ENCODE measurements around the gene TNFRSF13B.
"Not testable (repeated sequence)": the region's sequence is repeated elsewhere in the genome, so short reads cannot be mapped to it uniquely, and the experiment has no call there.

The TNFRSF13B gene

GRCh38 chr17:16987066-16987829, 15.3 kb upstream of the TNFRSF13B start:
- Histone ChIP-seq H3K9me3 (ENCODE audit: low read length) (no peaks in the 10 kb centered on the region), H2AFZ (ENCODE audit: low read depth, low read length) (no peak overlapping the region), H3K4me1 (ENCODE audit: insufficient read depth, low read length) (no peaks in the 10 kb centered on the region), H3K36me3 (ENCODE audit: insufficient read depth, low read length) (no peaks in the 10 kb centered on the region), H3K27me3 (ENCODE audit: insufficient read depth, low read length) (no peaks in the 10 kb centered on the region), H3K4me3 (ENCODE audit: low read length) (no peak overlapping the region)

DNA sequence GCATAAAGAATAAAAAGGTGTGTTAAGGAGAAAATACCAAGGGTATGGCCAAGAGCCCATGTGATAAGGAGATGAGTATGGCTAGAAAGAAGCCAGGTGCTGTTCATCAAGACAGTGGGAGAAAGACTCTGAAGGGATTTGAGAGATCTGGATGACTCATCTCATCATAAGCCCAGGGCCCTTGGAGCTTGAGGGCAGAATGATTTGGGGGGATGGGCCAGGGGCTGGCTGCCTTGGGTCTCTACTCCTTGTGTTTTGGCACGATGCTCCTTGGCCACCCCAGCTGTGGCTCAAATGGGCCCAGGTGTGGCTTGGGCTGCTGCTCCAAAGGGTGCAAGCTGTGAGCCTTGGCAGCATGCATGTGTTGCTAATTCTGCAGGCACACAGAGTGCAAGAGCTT, 14.5 kb upstream of the TNFRSF13B start:
- no peaks in the 10 kb centered on the region for H3K27me3 ChIP-seq (ENCODE audit: insufficient read depth, low read length)
- no peaks in the 10 kb centered on the region for H3K36me3 ChIP-seq (ENCODE audit: insufficient read depth, low read length)
- H3K4me1 ChIP-seq (ENCODE audit: insufficient read depth, low read length): no peaks in the 10 kb centered on the region
- no peak overlapping the region for H2AFZ ChIP-seq (ENCODE audit: low read depth, low read length)
- H3K4me3 ChIP-seq (ENCODE audit: low read length): no peak overlapping the region
- no peaks in the 10 kb centered on the region for H3K9me3 ChIP-seq (ENCODE audit: low read length)

DNA sequence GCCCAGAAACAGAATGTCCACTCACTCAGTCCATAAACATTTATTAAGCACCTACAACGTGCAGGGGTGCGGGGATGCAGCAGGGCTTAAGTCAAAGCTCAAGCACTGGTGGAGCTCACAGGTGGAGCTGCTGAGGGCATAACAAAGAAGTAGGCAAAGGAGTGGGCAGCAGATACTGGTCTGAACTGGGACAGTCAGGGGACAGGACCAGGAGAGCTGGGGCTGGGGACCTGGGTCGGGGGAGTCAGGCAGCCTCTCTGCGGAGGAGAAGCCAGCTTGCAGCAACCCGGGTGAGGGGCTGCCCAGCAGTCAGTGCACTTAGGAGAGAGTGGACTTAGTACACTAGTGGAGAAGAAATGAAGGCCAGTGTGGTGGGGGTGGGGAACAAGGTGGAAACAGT, 10.0 kb upstream of the TNFRSF13B start:
- Histone ChIP-seq H3K9me3 (ENCODE audit: low read length) (no peaks in the 10 kb centered on the region), H3K36me3 (ENCODE audit: insufficient read depth, low read length) (no peaks in the 10 kb centered on the region), H3K4me1 (ENCODE audit: insufficient read depth, low read length) (no peaks in the 10 kb centered on the region), H2AFZ (ENCODE audit: low read depth, low read length) (no peak overlapping the region), H3K4me3 (ENCODE audit: low read length) (no peak overlapping the region), H3K27me3 (ENCODE audit: insufficient read depth, low read length) (no peaks in the 10 kb centered on the region)

DNA sequence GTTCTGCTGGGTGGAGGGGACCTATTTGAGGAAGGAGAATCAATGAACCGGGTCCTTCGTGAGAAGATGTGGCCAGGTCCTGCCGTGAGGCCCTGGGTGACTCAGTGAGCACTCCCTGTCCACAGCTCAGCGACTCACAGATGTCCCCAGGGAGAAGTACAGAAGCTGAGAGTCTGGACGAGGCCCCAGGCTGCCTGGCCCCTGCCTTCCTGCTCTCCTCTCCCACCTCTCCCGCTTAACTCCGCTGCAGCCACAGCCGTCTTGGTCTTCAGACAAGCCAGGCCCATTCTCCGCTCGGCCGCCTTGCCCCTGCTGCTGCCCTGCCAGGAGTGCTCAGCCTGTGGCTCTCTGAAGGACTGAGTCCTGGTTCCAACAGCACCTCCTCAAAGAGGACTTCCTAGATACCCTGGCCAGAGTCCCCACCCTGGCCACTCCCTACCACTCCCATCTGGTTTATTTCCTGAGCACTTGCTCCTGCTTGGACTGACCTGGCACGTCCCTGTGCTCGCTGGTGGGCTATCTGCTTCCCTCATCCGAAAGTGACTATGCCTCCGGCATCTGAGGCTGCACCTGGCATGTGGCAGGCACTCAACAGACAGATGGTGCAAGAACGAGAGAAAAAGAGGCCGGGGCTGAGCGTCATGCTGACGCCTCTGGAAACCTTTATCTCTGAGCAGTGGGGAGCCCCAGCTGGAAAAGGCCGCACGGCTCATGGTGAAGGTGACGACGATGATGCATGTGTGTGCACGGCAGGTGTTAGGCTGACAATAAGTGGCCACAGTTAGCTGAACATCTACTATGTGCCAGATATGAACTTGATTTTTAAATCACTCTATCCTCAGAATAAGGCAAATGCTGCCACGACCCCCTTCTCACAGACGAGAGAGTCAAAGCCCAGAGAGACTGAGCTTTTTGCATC, 9.2 kb upstream of the TNFRSF13B start:
- no peaks in the 10 kb centered on the region for H3K9me3 ChIP-seq (ENCODE audit: low read length)
- no peaks in the 10 kb centered on the region for H3K27me3 ChIP-seq (ENCODE audit: insufficient read depth, low read length)
- H3K4me1 ChIP-seq (ENCODE audit: insufficient read depth, low read length): no peaks in the 10 kb centered on the region
- H2AFZ ChIP-seq (ENCODE audit: low read depth, low read length): no peak overlapping the region
- H3K36me3 ChIP-seq (ENCODE audit: insufficient read depth, low read length): no peaks in the 10 kb centered on the region
- H3K4me3 ChIP-seq (ENCODE audit: low read length): no peak overlapping the region

DNA sequence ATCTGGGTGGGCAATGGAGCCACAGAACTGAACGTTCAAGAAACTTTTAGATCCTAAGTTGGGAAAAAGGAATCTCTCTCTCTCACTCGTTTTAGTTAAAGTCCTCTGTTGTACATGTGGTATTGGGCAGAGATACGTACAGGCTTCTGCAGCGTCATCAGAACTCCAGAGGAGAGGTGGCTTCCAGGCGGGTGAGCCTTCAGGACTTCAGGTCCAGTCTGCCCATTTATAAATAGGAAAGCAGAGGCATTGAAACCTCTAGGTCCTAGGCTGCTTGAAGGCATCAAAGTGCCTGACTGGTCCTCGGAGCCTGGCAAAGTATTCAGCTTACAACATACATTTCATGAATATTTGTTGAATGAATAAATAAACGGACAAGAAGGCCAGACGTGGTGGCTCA, 8.1 kb upstream of the TNFRSF13B start:
- H2AFZ ChIP-seq (ENCODE audit: low read depth, low read length): no peak overlapping the region
- no peaks in the 10 kb centered on the region for H3K9me3 ChIP-seq (ENCODE audit: low read length)
- H3K4me1 ChIP-seq (ENCODE audit: insufficient read depth, low read length): no peaks in the 10 kb centered on the region
- H3K4me3 ChIP-seq (ENCODE audit: low read length): no peak overlapping the region
- H3K36me3 ChIP-seq (ENCODE audit: insufficient read depth, low read length): no peaks in the 10 kb centered on the region
- no peaks in the 10 kb centered on the region for H3K27me3 ChIP-seq (ENCODE audit: insufficient read depth, low read length)

DNA sequence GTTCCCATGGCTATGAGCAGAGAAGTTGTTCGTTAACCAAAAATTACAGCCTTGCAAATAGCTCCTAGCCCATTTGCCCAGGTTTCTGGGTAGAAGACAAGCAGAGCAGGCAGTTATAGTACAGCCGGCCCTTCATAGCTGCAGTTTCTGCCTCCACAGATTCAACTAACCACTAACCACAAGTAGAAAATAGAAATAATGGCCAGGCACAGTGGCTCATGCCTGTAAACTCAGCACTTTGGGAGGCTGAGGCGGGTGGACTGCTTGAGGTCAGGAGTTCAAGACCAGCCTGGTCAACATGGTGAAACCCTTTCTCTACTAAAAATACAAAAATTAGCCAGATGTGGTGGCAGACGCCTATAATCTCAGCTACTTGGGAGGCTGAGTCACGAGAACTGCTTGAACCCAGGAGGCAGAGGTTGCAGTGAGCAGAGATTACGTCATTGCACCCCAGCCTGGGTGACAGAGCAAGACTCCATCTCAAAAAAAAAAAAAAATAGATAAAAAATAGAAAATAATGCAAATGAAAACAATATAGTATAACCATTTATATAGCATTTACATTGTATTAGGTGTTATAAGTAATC, 7.4 kb upstream of the TNFRSF13B start:
- H2AFZ ChIP-seq (ENCODE audit: low read depth, low read length); H3K9me3 ChIP-seq (ENCODE audit: low read length); H3K4me1 ChIP-seq (ENCODE audit: insufficient read depth, low read length); H3K4me3 ChIP-seq (ENCODE audit: low read length); H3K27me3 ChIP-seq (ENCODE audit: insufficient read depth, low read length); H3K36me3 ChIP-seq (ENCODE audit: insufficient read depth, low read length): not testable (repeated sequence)

GRCh38 chr17:16977932-16978331, 6.0 kb upstream of the TNFRSF13B start:
- H3K4me3 ChIP-seq (ENCODE audit: low read length): no peak overlapping the region
- H3K27me3 ChIP-seq (ENCODE audit: insufficient read depth, low read length): no peaks in the 10 kb centered on the region
- H3K36me3 ChIP-seq (ENCODE audit: insufficient read depth, low read length): no peaks in the 10 kb centered on the region

DNA sequence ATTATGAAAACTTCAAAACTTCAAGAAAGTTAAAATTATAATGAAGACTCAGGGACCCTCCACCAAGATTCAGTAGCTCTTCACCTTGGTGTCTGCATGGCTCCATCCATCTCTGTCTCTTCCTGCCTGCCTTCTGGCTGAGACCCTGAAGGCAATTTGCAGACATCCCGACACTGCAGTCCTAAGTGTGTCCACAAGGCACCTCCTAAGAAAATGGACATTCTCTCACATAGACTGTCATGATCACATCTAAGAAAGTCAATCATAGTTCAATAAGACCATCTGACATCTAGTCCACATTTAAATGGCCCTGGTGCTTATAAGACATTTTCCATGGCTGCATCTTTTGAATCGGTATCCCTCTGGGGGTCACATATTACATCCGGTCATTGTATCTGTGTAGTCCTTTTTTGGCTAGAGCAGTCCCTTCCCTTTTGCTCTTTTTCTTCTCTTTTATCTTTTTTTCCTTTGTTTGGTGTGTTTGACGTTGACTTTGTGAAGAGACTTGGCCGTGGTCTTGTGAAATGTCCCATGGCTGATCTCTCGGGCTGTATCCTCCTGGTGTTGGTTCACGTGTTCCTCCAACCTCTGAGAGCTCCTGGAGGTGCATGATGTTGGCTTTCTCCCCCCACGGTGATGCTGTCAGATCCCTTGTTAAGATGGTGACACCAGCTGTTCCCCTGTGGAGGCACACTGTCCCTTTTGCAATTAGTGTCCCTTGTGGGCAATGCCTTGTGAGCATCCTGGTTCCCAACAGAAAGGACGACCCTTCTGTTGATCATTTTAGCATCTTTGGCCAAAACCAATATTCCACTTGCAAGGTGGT, 5.0 kb upstream of the TNFRSF13B start:
- no peaks in the 10 kb centered on the region for H3K9me3 ChIP-seq (ENCODE audit: low read length)
- no peak overlapping the region for H2AFZ ChIP-seq (ENCODE audit: low read depth, low read length)
- no peak overlapping the region for H3K4me3 ChIP-seq (ENCODE audit: low read length)
- no peaks in the 10 kb centered on the region for H3K4me1 ChIP-seq (ENCODE audit: insufficient read depth, low read length)
- H3K36me3 ChIP-seq (ENCODE audit: insufficient read depth, low read length): no peaks in the 10 kb centered on the region
- H3K27me3 ChIP-seq (ENCODE audit: insufficient read depth, low read length): no peaks in the 10 kb centered on the region

More at GRCh38 chr17:16977932-16978331, 6.0 kb upstream of the TNFRSF13B start:
- Histone ChIP-seq H3K9me3 (ENCODE audit: low read length) (no peaks in the 10 kb centered on the region), H3K4me1 (ENCODE audit: insufficient read depth, low read length) (no peaks in the 10 kb centered on the region), H2AFZ (ENCODE audit: low read depth, low read length) (no peak overlapping the region)

- H3K9me3 ChIP-seq (ENCODE audit: low read length): no peaks in the 10 kb centered on the region
- no peak overlapping the region for H2AFZ ChIP-seq (ENCODE audit: low read depth, low read length)
- no peaks in the 10 kb centered on the region for H3K27me3 ChIP-seq (ENCODE audit: insufficient read depth, low read length)
- H3K4me3 ChIP-seq (ENCODE audit: low read length): no peak overlapping the region
- no peaks in the 10 kb centered on the region for H3K36me3 ChIP-seq (ENCODE audit: insufficient read depth, low read length)
- no peaks in the 10 kb centered on the region for H3K4me1 ChIP-seq (ENCODE audit: insufficient read depth, low read length)
Measured at GRCh38 chr17:16975744-16976625, 4.1 kb upstream of the TNFRSF13B start.

- Histone ChIP-seq H2AFZ (ENCODE audit: low read depth, low read length) (no peak overlapping the region), H3K4me3 (ENCODE audit: low read length) (no peak overlapping the region), H3K27me3 (ENCODE audit: insufficient read depth, low read length) (no peaks in the 10 kb centered on the region), H3K9me3 (ENCODE audit: low read length) (no peaks in the 10 kb centered on the region), H3K4me1 (ENCODE audit: insufficient read depth, low read length) (no peaks in the 10 kb centered on the region), H3K36me3 (ENCODE audit: insufficient read depth, low read length) (no peaks in the 10 kb centered on the region)
Measured at GRCh38 chr17:16975277-16975651, 3.3 kb upstream of the TNFRSF13B start.

- H3K36me3 ChIP-seq (ENCODE audit: insufficient read depth, low read length): no peaks in the 10 kb centered on the region
- H3K4me1 ChIP-seq (ENCODE audit: insufficient read depth, low read length): no peaks in the 10 kb centered on the region
- H3K27me3 ChIP-seq (ENCODE audit: insufficient read depth, low read length): peaks cover 4% of the 10 kb centered on the region
- H3K4me3 ChIP-seq (ENCODE audit: low read length): no peak overlapping the region
- no peaks in the 10 kb centered on the region for H3K9me3 ChIP-seq (ENCODE audit: low read length)
- no peak overlapping the region for H2AFZ ChIP-seq (ENCODE audit: low read depth, low read length)
Measured at GRCh38 chr17:16974569-16975276, 2.8 kb upstream of the TNFRSF13B start.
